ENCODE data around the gene TBX6. TPM values are rescaled to one million over a fixed set of nuclear protein-coding genes. Genes with fewer than 3 reads are reported as not detected.

The TBX6 gene
- total RNA-seq, 2 experiments from 2014 or later = 2.7 to 3.0 TPM

DNA sequence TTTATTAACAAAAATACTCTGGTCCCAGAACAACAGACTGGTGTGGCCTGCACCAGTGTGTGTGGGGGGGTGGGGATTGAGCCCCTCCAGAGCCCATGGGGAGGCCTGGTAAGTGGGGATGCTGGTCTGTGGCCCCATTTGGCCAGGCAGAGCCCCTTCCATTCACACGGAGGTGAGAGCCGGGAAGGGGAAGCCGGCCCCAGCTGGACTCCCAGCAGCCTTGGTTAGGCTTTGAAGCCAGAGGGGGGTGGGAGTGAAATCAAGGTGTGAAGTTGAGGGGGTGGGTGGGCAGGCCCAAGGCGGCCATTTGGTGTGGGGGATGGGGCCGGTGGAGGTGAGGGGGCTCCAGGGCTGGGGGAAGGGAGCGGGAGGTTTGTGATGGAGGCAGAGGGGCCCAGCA, 5.9 kb downstream of the TBX6 start:
- intact Hi-C loops (cut with DNase I, micrococcal nuclease) = no loop called here
- Mint-ChIP-seq H3K36me3 (ENCODE audit: low read depth) (peaks cover 31% of the 10 kb centered on the region), H3K9me3 (ENCODE audit: low read depth) (no peaks in the 10 kb centered on the region), H3K27me3 (no peaks in the 10 kb centered on the region), H3K4me1 (peaks cover 18% of the 10 kb centered on the region), H3K27ac (no peak overlapping the region), H3K4me3 (no peak overlapping the region)
- CTCF ChIA-PET = interaction anchor here (1.4 kb wide), 1 partner anchor 9 kb away, joined by 4 read pairs; no protein-coding TSS in a partner anchor
- ATAC-seq = no peak
- POLR2A ChIA-PET = no interaction called here
- no peak for DNase-seq

DNA sequence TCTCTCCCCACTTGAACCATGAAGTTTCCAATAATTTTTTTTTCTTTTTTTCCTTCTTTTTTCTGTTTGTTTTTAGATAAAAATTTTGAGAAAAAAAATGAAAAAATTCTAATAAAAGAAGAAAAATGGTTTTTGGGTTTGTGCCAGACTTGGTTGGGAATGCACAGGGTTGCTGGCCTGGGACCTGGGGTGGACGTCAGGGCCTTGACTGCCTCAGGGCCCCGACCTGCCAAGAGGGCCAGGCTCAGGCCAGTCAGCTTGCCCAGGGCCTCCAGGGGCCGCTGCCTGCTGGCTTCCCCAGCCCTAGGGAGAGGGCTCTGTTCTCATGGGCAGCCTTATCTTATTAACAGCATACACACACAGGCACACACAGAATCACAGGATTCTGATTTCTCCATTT, 6.5 kb downstream of the TBX6 start:
- H3K36me3 Mint-ChIP-seq (ENCODE audit: low read depth) = peaks cover 34% of the 10 kb centered on the region
- no peaks in the 10 kb centered on the region for H3K27me3 Mint-ChIP-seq
- ATAC-seq (no peak), DNase-seq (no peak)
- H3K4me1 Mint-ChIP-seq = peaks cover 13% of the 10 kb centered on the region
- CTCF ChIA-PET = interaction anchor here (1.4 kb wide), 1 partner anchor 8 kb away, joined by 4 read pairs; no protein-coding TSS in a partner anchor
- no peak overlapping the region for H3K4me3 Mint-ChIP-seq
- H3K27ac Mint-ChIP-seq = no peak overlapping the region
- POLR2A ChIA-PET = interaction anchor here (0.7 kb wide), 1 partner anchor 435 kb away, joined by 3 read pairs; no protein-coding TSS in a partner anchor
- no peaks in the 10 kb centered on the region for H3K9me3 Mint-ChIP-seq (ENCODE audit: low read depth)
- intact Hi-C loops (cut with DNase I, micrococcal nuclease) = no loop called here

DNA sequence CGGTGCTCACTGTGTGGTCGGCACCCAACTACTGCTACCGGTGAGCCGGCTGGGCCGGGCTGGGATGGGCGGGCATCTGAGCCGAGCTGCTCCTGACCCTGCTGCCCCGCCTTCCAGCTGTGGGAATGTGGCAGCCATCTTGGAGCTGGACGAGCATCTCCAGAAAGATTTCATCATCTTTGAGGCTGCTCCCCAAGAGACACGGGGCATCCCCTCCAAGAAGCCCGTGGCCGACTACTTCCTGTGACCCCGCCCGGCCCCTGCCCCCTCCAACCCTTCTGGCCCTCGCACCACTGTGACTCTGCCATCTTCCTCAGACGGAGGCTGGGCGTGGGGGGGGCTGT, 6.9 kb downstream of the TBX6 start:
- Mint-ChIP-seq H3K4me1 (peaks cover 8% of the 10 kb centered on the region), H3K27me3 (no peaks in the 10 kb centered on the region), H3K27ac (no peak overlapping the region), H3K4me3 (no peak overlapping the region), H3K9me3 (ENCODE audit: low read depth) (no peaks in the 10 kb centered on the region), H3K36me3 (ENCODE audit: low read depth) (peaks cover 36% of the 10 kb centered on the region)
- ATAC-seq (no peak), DNase-seq (no peak)
- POLR2A ChIA-PET = interaction anchor here (0.7 kb wide), 1 partner anchor 435 kb away, joined by 3 read pairs; no protein-coding TSS in a partner anchor
- intact Hi-C loops (cut with DNase I, micrococcal nuclease) = no loop called here
- CTCF ChIA-PET = interaction anchor here (1.4 kb wide), 1 partner anchor 8 kb away, joined by 4 read pairs; no protein-coding TSS in a partner anchor

DNA sequence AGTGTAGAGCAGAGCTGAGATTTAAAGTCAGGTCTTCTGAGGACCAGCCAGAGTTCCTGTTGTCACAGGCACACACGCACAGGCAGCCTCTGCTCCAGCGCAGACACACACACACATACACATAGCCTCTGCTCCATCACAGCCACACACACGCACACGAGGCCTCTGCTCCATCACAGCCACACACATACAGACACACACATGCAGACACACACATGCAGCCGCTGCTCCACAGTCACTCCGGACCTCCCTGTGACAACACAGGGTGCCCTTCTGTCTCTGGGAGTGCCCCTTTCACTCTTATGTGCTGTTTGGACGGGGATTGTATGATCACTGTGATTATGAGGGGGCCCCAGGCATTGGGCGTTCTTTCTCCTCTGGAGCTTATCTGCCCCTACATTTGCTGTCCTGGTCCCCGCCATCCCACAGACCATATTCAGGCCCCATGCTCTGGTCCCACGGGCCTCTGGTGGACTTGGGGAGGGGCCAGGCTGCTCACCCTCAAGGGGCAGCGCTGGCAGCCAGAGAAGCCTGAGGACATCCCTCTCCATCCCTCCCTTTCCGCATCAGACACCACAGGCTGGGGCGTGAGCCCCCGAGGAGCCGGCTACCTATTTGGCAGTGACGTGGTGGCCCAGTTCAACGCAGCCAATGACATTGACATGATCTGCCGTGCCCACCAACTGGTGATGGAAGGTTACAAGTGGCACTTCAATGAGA, 7.5 kb downstream of the TBX6 start:
- H3K27ac Mint-ChIP-seq = no peak overlapping the region
- peaks cover 41% of the 10 kb centered on the region for H3K36me3 Mint-ChIP-seq (ENCODE audit: low read depth)
- intact Hi-C loops (cut with DNase I, micrococcal nuclease) = no loop called here
- POLR2A ChIA-PET = interaction anchor here (0.7 kb wide), 1 partner anchor 436 kb away, joined by 3 read pairs; no protein-coding TSS in a partner anchor
- H3K4me1 Mint-ChIP-seq = peaks cover 5% of the 10 kb centered on the region
- no peaks in the 10 kb centered on the region for H3K9me3 Mint-ChIP-seq (ENCODE audit: low read depth)
- DNase-seq = no peak
- CTCF ChIA-PET = interaction anchor here (1.4 kb wide), 1 partner anchor 7 kb away, joined by 4 read pairs; no protein-coding TSS in a partner anchor
- no peak overlapping the region for H3K4me3 Mint-ChIP-seq
- no peak for ATAC-seq
- H3K27me3 Mint-ChIP-seq = no peaks in the 10 kb centered on the region

DNA sequence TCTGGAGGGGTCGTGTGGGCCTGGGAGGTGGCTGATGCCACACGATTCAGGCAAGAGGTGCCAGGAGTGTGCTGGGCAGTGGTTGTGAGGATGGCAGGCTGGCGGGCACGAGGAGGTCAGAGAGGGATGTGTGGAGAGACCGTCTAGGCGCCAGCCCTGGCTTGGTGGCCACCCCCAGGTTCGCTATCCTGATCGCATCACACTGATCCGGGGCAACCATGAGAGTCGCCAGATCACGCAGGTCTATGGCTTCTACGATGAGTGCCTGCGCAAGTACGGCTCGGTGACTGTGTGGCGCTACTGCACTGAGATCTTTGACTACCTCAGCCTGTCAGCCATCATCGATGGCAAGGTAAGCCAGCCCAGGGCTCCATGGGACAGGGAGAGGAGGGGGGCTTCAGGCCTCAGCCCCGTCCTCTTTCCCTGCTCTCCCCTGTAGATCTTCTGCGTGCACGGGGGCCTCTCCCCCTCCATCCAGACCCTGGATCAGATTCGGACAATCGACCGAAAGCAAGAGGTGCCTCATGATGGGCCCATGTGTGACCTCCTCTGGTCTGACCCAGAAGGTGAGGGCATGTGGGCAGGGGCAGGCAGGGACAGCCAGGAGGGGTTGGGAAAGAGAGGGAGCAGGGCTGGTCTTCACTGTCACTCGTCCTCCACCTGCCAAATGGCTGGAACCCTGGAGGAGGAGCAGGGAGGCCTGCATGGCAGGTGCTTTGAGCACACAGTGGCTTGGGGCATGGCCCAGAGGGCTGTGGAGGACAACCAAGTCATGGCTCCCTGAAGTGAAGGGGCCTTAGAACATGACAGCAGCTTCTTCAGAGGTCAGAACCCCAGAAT, 8.3 kb downstream of the TBX6 start:
- Mint-ChIP-seq H3K4me1 (peaks cover 2% of the 10 kb centered on the region), H3K27ac (no peak overlapping the region)
- no peak for ATAC-seq

DNA sequence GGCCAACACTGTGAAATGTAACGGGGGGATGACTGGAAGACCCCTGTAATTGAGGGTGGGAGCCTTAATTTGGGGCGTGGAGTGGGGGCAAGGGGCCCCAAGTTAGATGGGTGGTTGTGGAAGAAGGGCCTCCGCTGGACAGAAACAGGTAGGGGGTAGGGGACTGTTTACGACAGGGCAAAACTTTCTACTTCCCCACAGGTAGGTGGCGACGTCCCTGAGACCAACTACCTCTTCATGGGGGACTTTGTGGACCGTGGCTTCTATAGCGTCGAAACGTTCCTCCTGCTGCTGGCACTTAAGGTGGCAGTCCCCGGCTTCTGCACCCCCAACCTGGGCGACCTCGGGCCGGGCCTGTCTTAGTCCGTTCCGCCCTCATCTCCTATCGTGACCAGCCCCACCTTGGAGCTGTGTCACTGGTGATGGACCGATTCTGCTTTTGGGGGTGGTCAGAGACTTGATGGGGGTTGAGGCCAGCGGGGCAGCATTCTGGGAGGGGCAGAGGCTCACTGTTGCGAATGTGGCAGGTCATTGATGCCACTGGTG, 9.1 kb downstream of the TBX6 start:
- Mint-ChIP-seq H3K9me3 (ENCODE audit: low read depth) (no peaks in the 10 kb centered on the region), H3K27ac (no peak overlapping the region), H3K27me3 (no peaks in the 10 kb centered on the region), H3K4me1 (peaks cover 8% of the 10 kb centered on the region), H3K4me3 (no peak overlapping the region), H3K36me3 (ENCODE audit: low read depth) (peaks cover 52% of the 10 kb centered on the region)
- ATAC-seq = no peak
- no peak for DNase-seq
- ChIA-PET POLR2A (no interaction called here), CTCF (interaction anchor here (1.9 kb wide), 1 partner anchor 9 kb away, joined by 9 read pairs; the partner anchor contains the start of gene TBX6)
- intact Hi-C loops (cut with DNase I, micrococcal nuclease) = no loop called here

More for the DNA sequence above, 8.3 kb downstream of the TBX6 start:
- Mint-ChIP-seq H3K9me3 (ENCODE audit: low read depth) (no peaks in the 10 kb centered on the region), H3K36me3 (ENCODE audit: low read depth) (peaks cover 44% of the 10 kb centered on the region), H3K27me3 (no peaks in the 10 kb centered on the region), H3K4me3 (no peak overlapping the region)
- intact Hi-C loops (cut with DNase I, micrococcal nuclease) = no loop called here
- POLR2A ChIA-PET = no interaction called here
- DNase-seq = no peak
- CTCF ChIA-PET = interaction anchor here (1.9 kb wide), 1 partner anchor 9 kb away, joined by 9 read pairs; the partner anchor contains the start of gene TBX6

DNA sequence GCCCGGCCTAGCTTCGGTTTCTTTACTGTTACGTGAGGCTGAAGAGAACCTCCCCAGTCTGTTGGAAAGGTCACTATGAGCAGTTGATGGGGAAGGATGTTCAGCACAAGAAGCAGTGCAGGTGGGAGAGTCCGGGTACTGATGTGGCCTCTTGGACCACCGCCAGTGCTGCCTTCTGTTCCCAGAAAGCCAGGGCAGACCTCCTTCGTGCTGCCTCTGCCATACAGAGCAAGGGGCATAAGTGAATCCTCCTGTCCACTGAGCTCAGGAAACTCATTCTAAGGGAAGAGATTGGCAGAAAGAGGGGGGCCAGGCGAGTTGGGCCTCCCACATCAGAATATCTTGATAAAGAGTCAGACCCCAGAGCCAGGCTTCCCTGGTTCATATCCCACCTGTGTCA, 12.2 kb downstream of the TBX6 start:
- DNase-seq = no peak
- ChIA-PET POLR2A (no interaction called here), CTCF (interaction anchor here (0.7 to 2.3 kb wide), 4 partner anchors 11 to 100 kb away, joined by 3 to 14 read pairs (median 5); partner anchors contain the start of gene TBX6)
- intact Hi-C loops (cut with DNase I, micrococcal nuclease) = loop anchor here in 1 of 2 experiments (5.0 kb wide), 1 partner anchor 1527 kb away; the partner anchor contains the start of gene SGF29
- Mint-ChIP-seq H3K27ac (peak overlapping the region; percentile 25), H3K9me3 (ENCODE audit: low read depth) (no peaks in the 10 kb centered on the region), H3K27me3 (no peaks in the 10 kb centered on the region), H3K4me3 (no peak overlapping the region), H3K36me3 (ENCODE audit: low read depth) (peaks cover 62% of the 10 kb centered on the region), H3K4me1 (peaks cover 26% of the 10 kb centered on the region)
- ATAC-seq = no peak

DNA sequence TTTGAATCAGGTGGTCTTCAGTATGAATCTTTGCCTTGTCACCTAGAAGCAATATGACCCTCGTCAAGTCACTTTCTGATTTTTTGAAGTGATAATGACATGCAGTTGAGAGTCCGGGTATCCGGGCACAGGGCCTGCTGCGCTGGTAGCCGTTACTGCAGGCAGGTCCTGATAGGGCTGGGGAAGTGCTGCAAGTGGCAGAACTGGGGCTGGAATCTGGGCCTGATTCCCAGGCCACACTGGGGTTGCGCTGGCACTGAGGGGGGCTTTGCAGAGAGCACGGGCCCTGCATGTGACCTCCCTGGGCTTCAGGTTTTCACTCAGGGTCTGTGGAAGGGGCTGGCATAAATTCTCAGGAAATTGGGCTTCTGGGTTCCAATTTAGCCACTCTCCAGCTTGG, 13.0 kb downstream of the TBX6 start:
- Mint-ChIP-seq H3K9me3 (ENCODE audit: low read depth) (no peaks in the 10 kb centered on the region), H3K27ac (no peak overlapping the region), H3K4me3 (no peak overlapping the region), H3K36me3 (ENCODE audit: low read depth) (peaks cover 57% of the 10 kb centered on the region), H3K4me1 (peaks cover 26% of the 10 kb centered on the region), H3K27me3 (no peaks in the 10 kb centered on the region)
- intact Hi-C loops (cut with DNase I, micrococcal nuclease) = loop anchor here in 1 of 2 experiments (5.0 kb wide), 1 partner anchor 1526 kb away; the partner anchor contains the start of gene SGF29
- ATAC-seq = no peak
- no peak for DNase-seq
- POLR2A ChIA-PET = no interaction called here
- CTCF ChIA-PET = interaction anchor here (0.8 to 2.3 kb wide), 3 partner anchors 11 to 23 kb away, joined by 5 to 14 read pairs (median 5); partner anchors contain the start of gene TBX6

DNA sequence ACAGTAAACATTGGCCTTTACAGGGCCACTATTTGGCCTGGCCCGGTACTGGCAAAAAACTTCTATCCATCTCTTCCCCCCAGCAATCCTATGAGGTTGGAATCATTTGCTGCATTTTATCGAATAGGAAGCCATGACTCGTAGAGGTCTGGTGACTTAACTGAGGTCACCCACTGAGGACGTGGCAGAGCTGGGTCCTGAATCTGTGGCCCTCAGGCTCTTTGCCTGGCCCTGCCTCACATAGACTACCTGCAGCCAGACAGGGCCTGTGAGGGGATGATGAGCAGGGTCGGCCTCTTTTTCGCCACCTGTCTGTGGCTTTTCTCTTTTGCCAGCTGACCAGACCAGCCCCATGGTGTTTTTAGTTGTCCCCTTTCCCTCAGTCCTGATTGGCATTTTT, 14.1 kb downstream of the TBX6 start:
- peaks cover 26% of the 10 kb centered on the region for H3K4me1 Mint-ChIP-seq
- DNase-seq = no peak

DNA sequence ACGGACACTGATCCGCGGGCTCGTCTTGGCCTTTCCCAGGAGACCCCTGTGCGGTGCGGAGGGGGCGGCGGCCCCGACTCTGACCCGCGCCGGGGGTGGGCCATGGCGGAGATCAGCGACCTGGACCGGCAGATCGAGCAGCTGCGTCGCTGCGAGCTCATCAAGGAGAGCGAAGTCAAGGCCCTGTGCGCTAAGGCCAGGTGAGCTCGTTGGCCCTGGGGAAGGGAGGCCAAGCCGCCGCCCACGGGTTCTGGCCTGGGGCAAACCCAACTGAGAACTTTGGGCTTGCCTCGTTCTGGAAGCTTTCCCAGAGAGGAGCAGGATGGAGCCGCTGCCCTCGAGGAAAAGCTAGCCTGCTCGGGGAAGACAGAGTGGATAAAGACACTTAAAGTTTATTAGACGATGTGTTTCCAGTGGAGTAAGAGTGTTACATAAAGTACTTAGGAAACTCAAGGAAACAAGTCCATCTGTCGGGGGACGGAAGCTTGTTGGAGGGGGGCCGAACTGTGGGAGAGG, 15.4 kb downstream of the TBX6 start:
- ChIA-PET POLR2A (interaction anchor here (0.6 to 2.3 kb wide), 5 partner anchors 11 to 331 kb away, joined by 3 to 10 read pairs (median 6); partner anchors contain the start of genes ALDOA, TBX6 and ZNF771), CTCF (interaction anchor here (0.6 to 2.1 kb wide), 5 partner anchors 9 to 106 kb away, joined by 3 to 10 read pairs (median 4); partner anchors contain the start of gene TBX6)
- peaks cover 53% of the 10 kb centered on the region for H3K36me3 Mint-ChIP-seq (ENCODE audit: low read depth)

More for the DNA sequence above, 14.1 kb downstream of the TBX6 start:
- Mint-ChIP-seq H3K4me3 (peak overlapping the region; percentile 89), H3K27ac (peak overlapping the region; percentile 80), H3K9me3 (ENCODE audit: low read depth) (no peaks in the 10 kb centered on the region), H3K36me3 (ENCODE audit: low read depth) (peaks cover 51% of the 10 kb centered on the region), H3K27me3 (no peaks in the 10 kb centered on the region)
- intact Hi-C loops (cut with DNase I, micrococcal nuclease) = loop anchor here in 1 of 2 experiments (5.0 kb wide), 1 partner anchor 1525 kb away; the partner anchor contains the start of gene SGF29
- ATAC-seq = no peak
- ChIA-PET CTCF (interaction anchor here (0.6 to 2.1 kb wide), 4 partner anchors 8 to 15 kb away, joined by 3 to 10 read pairs (median 4); partner anchors contain the start of gene TBX6), POLR2A (interaction anchor here (2.3 kb wide), 1 partner anchor 14 kb away, joined by 10 read pairs; the partner anchor contains the start of gene TBX6)

More for the DNA sequence above, 15.4 kb downstream of the TBX6 start:
- no peaks in the 10 kb centered on the region for H3K27me3 Mint-ChIP-seq
- ATAC-seq (no peak), DNase-seq (no peak)
- no peaks in the 10 kb centered on the region for H3K9me3 Mint-ChIP-seq (ENCODE audit: low read depth)
- peak overlapping the region; percentile 91 for H3K27ac Mint-ChIP-seq
- peaks cover 26% of the 10 kb centered on the region for H3K4me1 Mint-ChIP-seq
- H3K4me3 Mint-ChIP-seq = peak overlapping the region; percentile 89
- intact Hi-C loops (cut with DNase I, micrococcal nuclease) = loop anchor here in 1 of 2 experiments (1.0 to 5.0 kb wide), 2 partner anchors 20 to 1524 kb away; partner anchors contain the start of genes SGF29 and YPEL3
